Gastroesophageal sphincter (tissue), 3 donors: Measurements from ENCODE around the gene OR2S2.

Source experiments
- CTCF ChIP-seq, 4 experiments: fragments of 200-600 bp in 2 of 4; fragments of 450-650 bp in 2 of 4; sonication (generic) in 1 of 4; IDR thresholded peaks; one replicate each; pipeline ENCODE4 v1.5.1; 2017 to 2019; ENCODE audit warnings: antibody characterized with exemption in 4 of 4, mild to moderate bottlenecking in 2 of 4, moderate library complexity in 2 of 4
- POLR2A ChIP-seq, 2 donors: fragments of 450-650 bp; IDR thresholded peaks; one replicate each; pipeline ENCODE4 v1.6.1; 2017; ENCODE audit warnings: antibody characterized with exemption in 2 of 2, mild to moderate bottlenecking in 2 of 2, moderate library complexity in 1 of 2

- TF ChIP-seq CTCF (IDR thresholded peaks at IDR 0.05) (no peak), POLR2A (IDR thresholded peaks at IDR 0.05) (no peak)
Measured at GRCh38 chr9:35984021-35984420, 26.1 kb upstream of the OR2S2 start.
